GM18502 (cell line): Measurements from ENCODE around the gene INSM2.

Experiments
- ATAC-seq: cut with Tn5 transposase; IDR thresholded peaks from one replicate; pipeline ENCODE4 v1.9.1; 2021; ENCODE audit warnings: mild to moderate bottlenecking; ENCODE audit not compliant: unreplicated experiment, poor library complexity

Gene INSM2

GRCh38 chr14:35533357-35534207 is at the start of gene INSM2:
Gene INSM2 (plus strand): TSS chr14:35534164. CDS start chr14:35534253, 89 bp downstream.
- ATAC-seq, result peak; percentile 85

- ATAC-seq, result no peak
Measured at GRCh38 chr14:35492569-35493014, 41.4 kb upstream of the INSM2 start.

GRCh38 chr14:35495278-35495677 is 38.7 kb upstream of the INSM2 start:
- ATAC-seq, result no peak

- no peak for ATAC-seq
Measured at GRCh38 chr14:35499180-35499579, 34.8 kb upstream of the INSM2 start.

- no peak for ATAC-seq
Measured at GRCh38 chr14:35503646-35504045, 30.3 kb upstream of the INSM2 start.

GRCh38 chr14:35504260-35504659 is 29.7 kb upstream of the INSM2 start:
- ATAC-seq, result no peak

- ATAC-seq, result no peak
Measured at GRCh38 chr14:35506461-35506860, 27.5 kb upstream of the INSM2 start.

- ATAC-seq, result no peak
Measured at GRCh38 chr14:35506927-35507326, 27.0 kb upstream of the INSM2 start.

GRCh38 chr14:35509846-35510245 is 24.1 kb upstream of the INSM2 start:
- ATAC-seq, result no peak

- no peak for ATAC-seq
Measured at GRCh38 chr14:35512765-35513164, 21.2 kb upstream of the INSM2 start.

- ATAC-seq, result no peak
Measured at GRCh38 chr14:35515916-35516315, 18.0 kb upstream of the INSM2 start.

GRCh38 chr14:35519986-35520385 is 14.0 kb upstream of the INSM2 start:
- no peak for ATAC-seq

GRCh38 chr14:35525695-35526094 is 8.3 kb upstream of the INSM2 start:
- no peak for ATAC-seq

GRCh38 chr14:35526962-35527361 is 7.0 kb upstream of the INSM2 start:
- no peak for ATAC-seq

GRCh38 chr14:35531960-35532747 is 1.8 kb upstream of the INSM2 start:
- ATAC-seq, result no peak

- peak; percentile 8 for ATAC-seq
Measured at GRCh38 chr14:35532783-35533356, 1.1 kb upstream of the INSM2 start.

GRCh38 chr14:35534208-35534872 is 376 bp downstream of the INSM2 start:
- peak; percentile 27 for ATAC-seq

- peak; percentile 57 for ATAC-seq
Measured at GRCh38 chr14:35534873-35535482, 1.0 kb downstream of the INSM2 start.

- no peak for ATAC-seq
Measured at GRCh38 chr14:35535483-35536112, 1.6 kb downstream of the INSM2 start.

GRCh38 chr14:35539969-35540368 is 6.0 kb downstream of the INSM2 start:
- peak; percentile 49 for ATAC-seq
